Measurements from ENCODE around the gene MFAP1.

- peak in 1 of 2 donors; percentile 27 for TF ChIP-seq POLR2A (IDR thresholded peaks at IDR 0.05)
- no peak for TF ChIP-seq CTCF (IDR thresholded peaks at IDR 0.05)
Measured at GRCh38 chr15:43826508-43827341, 2.2 kb upstream of the MFAP1 start, which contains the start of gene WDR76.
